OCI-LY7 (cell line): Measurements from ENCODE around the gene TTC33. TPM values are rescaled to one million over a fixed set of nuclear protein-coding genes. Genes with fewer than 3 reads are reported as not detected.

Experiments used
- BruUV-seq: library from RNA; stranded (reverse); fragments of 400-500 nt; replicated peaks from 2 replicates; lab custom pipeline; 2021; lab: Mats Ljungman, UMichigan
- CTCF ChIA-PET: fragments of 300-600 bp; sonication (Branson Sonifier 250); formaldehyde crosslinking; loops from one replicate; lab custom pipeline; 2022; ENCODE audit warnings: antibody characterized with exemption; ENCODE audit not compliant: unreplicated experiment; lab: Charles Lee
- POLR2A ChIA-PET: fragments of 300-600 bp; sonication (Branson Sonifier 250); formaldehyde crosslinking; loops from one replicate; lab custom pipeline; 2022; ENCODE audit warnings: antibody characterized with exemption; lab: Charles Lee
- DNase-seq: peaks from one replicate; pipeline ENCODE4 v3.0.0-alpha.2; 2015; ENCODE audit warnings: low spot score
- H2AFZ ChIP-seq: fragments of 200-600 bp; sonication (generic), shearing (Covaris generic); 2 replicates; pipeline ENCODE4 v1.6.1; 2014; ENCODE audit warnings: mild to moderate bottlenecking, antibody characterized with exemption, low read length, moderate library complexity
- H3K27ac ChIP-seq: fragments of 200-600 bp; sonication (generic); 2 replicates; pipeline ENCODE4 v1.5.1; 2014; ENCODE audit warnings: mixed run types, low read depth, mild to moderate bottlenecking, moderate library complexity, low read length, inconsistent platforms; ENCODE audit not compliant: poor library complexity, severe bottlenecking
- H3K36me3 ChIP-seq: fragments of 200-600 bp; sonication (generic); 2 replicates; pipeline ENCODE4 v1.6.1; 2014; ENCODE audit warnings: mild to moderate bottlenecking, antibody characterized with exemption, low read length, moderate library complexity, mixed read lengths; ENCODE audit not compliant: insufficient read depth
- H3K4me1 ChIP-seq: fragments of 200-600 bp; sonication (generic); 2 replicates; pipeline ENCODE4 v1.5.1; 2014; ENCODE audit warnings: mild to moderate bottlenecking, low read length; ENCODE audit not compliant: insufficient read depth, poor library complexity, severe bottlenecking
- H3K4me2 ChIP-seq: fragments of 200-600 bp; sonication (generic); 2 replicates; pipeline ENCODE4 v1.6.1; 2014; ENCODE audit warnings: mild to moderate bottlenecking, low read length
- H3K4me3 ChIP-seq: fragments of 200-600 bp; sonication (generic); 2 replicates; pipeline ENCODE4 v1.5.1; 2014; ENCODE audit warnings: mild to moderate bottlenecking, low read depth, low read length; ENCODE audit not compliant: poor library complexity, severe bottlenecking
- H3K79me2 ChIP-seq: fragments of 200-600 bp; sonication (generic); 2 replicates; pipeline ENCODE4 v1.6.1; 2016; ENCODE audit warnings: low read depth, mild to moderate bottlenecking, low read length, moderate library complexity, mixed read lengths; ENCODE audit not compliant: insufficient read depth
- H3K9me2 ChIP-seq: fragments of 200-600 bp; sonication (generic); 2 replicates; pipeline ENCODE4 v1.6.1; 2016; ENCODE audit warnings: mild to moderate bottlenecking, low read length, mixed read lengths; ENCODE audit not compliant: insufficient read depth
- H3K9me3 ChIP-seq: fragments of 200-600 bp; sonication (generic); 2 replicates; pipeline ENCODE4 v1.6.1; 2014; ENCODE audit warnings: mild to moderate bottlenecking, mixed run types, low read length, mixed read lengths
- H4K20me1 ChIP-seq: fragments of 200-600 bp; sonication (generic); 2 replicates; pipeline ENCODE4 v1.6.1; 2014; ENCODE audit warnings: mild to moderate bottlenecking, antibody characterized with exemption, low read length, moderate library complexity, mixed read lengths; ENCODE audit not compliant: insufficient read depth
- CTCF ChIP-seq: fragments of 200-600 bp; sonication (generic); conservative IDR thresholded peaks from 2 replicates; pipeline ENCODE4 v1.5.1; 2014; ENCODE audit warnings: mild to moderate bottlenecking, antibody characterized with exemption, low read length, moderate library complexity, mixed read lengths
- EZH2phosphoT487 ChIP-seq: fragments of 200-600 bp; sonication (generic); IDR thresholded peaks from 2 replicates; pipeline ENCODE4 v1.6.1; 2018; ENCODE audit warnings: low read depth, borderline replicate concordance, mild to moderate bottlenecking, mixed run types, antibody characterized with exemption, low read length, moderate library complexity, mixed read lengths
- intact Hi-C: fragments of 100-400 bp; cut with micrococcal nuclease; formaldehyde crosslinking; loops from one replicate; pipeline ENCODE4 v1.10.0; 2022; ENCODE audit not compliant: unreplicated experiment
- total RNA-seq, 2 experiments: library from RNA; depleted of rRNA in 1 of 2; stranded (reverse); fragments of >200 nt in 1 of 2; shearing (Covaris generic) in 1 of 2; gene quantifications; 2 replicates each; pipeline ENCODE4 v1.2.3, GENCODE V29; 2014 to 2022

TTC33 gene
- total RNA-seq, 2 experiments from 2014 or later: 15.9 to 20.5 TPM

DNA sequence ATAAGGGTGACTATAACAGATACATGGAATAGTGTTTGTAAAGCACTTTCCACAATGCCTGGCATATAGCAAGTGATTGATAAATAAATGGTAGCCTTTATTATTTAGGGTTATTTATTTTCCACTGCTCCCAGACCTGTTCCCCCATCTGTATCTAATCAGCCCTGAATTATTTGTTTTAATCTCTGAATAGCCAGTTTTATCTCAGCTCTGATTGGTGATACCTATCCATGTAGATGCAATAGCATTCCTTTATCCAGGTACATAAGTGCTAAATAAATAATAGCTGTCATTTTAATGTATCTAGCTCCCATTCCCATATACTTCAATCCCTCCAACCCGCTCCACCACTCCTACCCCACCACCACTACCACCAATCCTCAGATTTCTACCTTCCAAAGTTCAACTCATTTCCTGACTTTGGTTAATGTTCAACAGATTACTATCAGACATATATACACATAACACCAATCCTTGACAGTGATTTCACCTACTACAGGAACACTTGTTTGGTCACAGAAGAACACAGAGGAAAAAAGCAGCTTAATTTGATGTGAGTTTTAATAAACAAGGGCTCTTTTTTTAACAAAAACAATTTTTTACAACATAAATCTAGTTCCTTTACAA, 28.4 kb upstream of the TTC33 start:
- H3K4me1 ChIP-seq: no peaks in the 10 kb centered on the region
- H2AFZ ChIP-seq: no peak overlapping the region
- peaks cover 15% of the 10 kb centered on the region for H3K9me3 ChIP-seq
- no peak for DNase-seq
- H3K9me2 ChIP-seq: no peaks in the 10 kb centered on the region
- H3K36me3 ChIP-seq: peaks cover 40% of the 10 kb centered on the region
- H4K20me1 ChIP-seq: peaks cover 28% of the 10 kb centered on the region
- intact Hi-C loops: no loop called here
- POLR2A ChIA-PET: interaction anchor here (0.6 to 1.0 kb wide), 3 partner anchors 10 to 49 kb away, joined by 3 read pairs; no protein-coding TSS in a partner anchor
- CTCF ChIA-PET: no interaction called here
- peaks cover 99% of the 10 kb centered on the region for H3K79me2 ChIP-seq
- BruUV-seq: no TSS peak
- H3K4me2 ChIP-seq: no peak overlapping the region
- H3K4me3 ChIP-seq: no peak overlapping the region
- H3K27ac ChIP-seq: no peak overlapping the region
- no peak for TF ChIP-seq CTCF
- TF ChIP-seq EZH2phosphoT487: no peak

DNA sequence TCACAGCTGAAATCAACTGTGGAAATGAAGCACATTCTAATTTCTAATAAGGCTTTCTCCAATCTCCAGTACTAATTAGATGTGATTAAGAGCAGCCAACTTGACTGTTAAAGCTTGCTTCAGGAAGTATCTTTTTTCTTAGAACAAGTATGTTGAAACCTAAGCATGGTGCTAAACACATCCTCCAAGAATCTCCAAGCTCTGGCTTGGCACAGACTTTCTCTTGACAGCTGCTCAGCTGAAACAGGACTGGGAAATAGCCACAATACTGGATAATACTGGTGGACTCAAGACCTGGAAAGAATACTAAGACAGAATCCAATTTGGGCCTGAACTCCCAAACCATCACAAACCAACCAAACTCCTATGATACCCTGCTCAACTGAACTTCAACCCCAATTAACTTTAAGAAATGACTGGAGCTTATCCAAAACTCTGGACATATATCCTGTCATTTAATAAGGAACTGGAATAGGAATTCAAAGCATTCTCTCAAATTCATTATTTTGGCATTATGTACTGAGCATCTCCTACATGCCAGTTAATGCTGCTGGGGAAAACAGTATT, 26.2 kb upstream of the TTC33 start:
- Histone ChIP-seq H3K9me3 (peaks cover 4% of the 10 kb centered on the region; the same call in 1 of the 2 replicates), H3K9me2 (no peaks in the 10 kb centered on the region), H3K4me3 (no peak overlapping the region), H3K27ac (no peak overlapping the region), H3K4me2 (no peak overlapping the region), H3K36me3 (peaks cover 25% of the 10 kb centered on the region), H4K20me1 (peaks cover 28% of the 10 kb centered on the region), H3K4me1 (no peaks in the 10 kb centered on the region), H3K79me2 (peaks cover 88% of the 10 kb centered on the region), H2AFZ (no peak overlapping the region)
- no TSS peak for BruUV-seq
- POLR2A ChIA-PET: interaction anchor here (0.6 to 1.0 kb wide), 2 partner anchors 12 to 20 kb away, joined by 3 to 8 read pairs; no protein-coding TSS in a partner anchor
- DNase-seq: no peak
- intact Hi-C loops: no loop called here
- CTCF ChIA-PET: no interaction called here
- no peak for TF ChIP-seq CTCF
- no peak for TF ChIP-seq EZH2phosphoT487

GRCh38 chr5:40780858-40781257, 25.1 kb upstream of the TTC33 start:
- Histone ChIP-seq H3K4me2 (no peak overlapping the region), H3K9me3 (no peaks in the 10 kb centered on the region), H3K4me3 (no peak overlapping the region), H3K9me2 (no peaks in the 10 kb centered on the region), H3K4me1 (peaks cover 9% of the 10 kb centered on the region), H2AFZ (no peak overlapping the region), H4K20me1 (peaks cover 28% of the 10 kb centered on the region), H3K27ac (no peak overlapping the region), H3K36me3 (peaks cover 25% of the 10 kb centered on the region), H3K79me2 (peaks cover 78% of the 10 kb centered on the region)
- intact Hi-C loops: no loop called here
- BruUV-seq: no TSS peak
- TF ChIP-seq EZH2phosphoT487: no peak
- no peak for TF ChIP-seq CTCF
- no peak for DNase-seq
- ChIA-PET CTCF (no interaction called here), POLR2A (interaction anchor here (0.6 to 0.9 kb wide), 2 partner anchors 10 to 19 kb away, joined by 3 read pairs; no protein-coding TSS in a partner anchor)
